GM18873 (cell line): Measurements from ENCODE around the gene FAM20C.
"Not testable (repeated sequence)": the region's sequence is repeated elsewhere in the genome, so short reads cannot be mapped to it uniquely, and the experiment has no call there.

Experiments used
- ATAC-seq: cut with Tn5 transposase; IDR thresholded peaks from one replicate; pipeline ENCODE4 v1.9.1; 2021; ENCODE audit warnings: mild to moderate bottlenecking, moderate library complexity, moderate number of reproducible peaks; ENCODE audit not compliant: unreplicated experiment, low FRiP score

The FAM20C gene

DNA sequence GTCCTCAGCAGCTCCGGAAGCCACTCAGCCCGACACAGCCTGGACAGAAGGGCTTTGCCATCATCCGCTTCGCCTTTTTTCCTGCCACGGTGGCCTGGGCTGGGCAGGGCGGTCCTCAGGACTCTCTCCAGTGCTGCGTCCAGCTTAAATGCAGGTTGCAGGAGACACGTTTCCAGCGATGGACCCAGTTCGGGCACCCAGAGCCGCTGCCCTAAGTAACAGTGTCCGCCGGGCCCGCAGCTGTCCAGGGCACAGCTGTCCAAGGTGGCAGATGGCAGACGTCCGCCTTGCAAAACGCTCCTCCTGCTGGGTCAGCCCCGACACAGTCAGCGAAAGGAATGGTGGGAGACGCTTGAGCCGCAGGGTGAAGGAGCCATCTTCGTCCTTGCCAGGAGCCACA is 60.6 kb downstream of the FAM20C start:
- ATAC-seq: no peak

DNA sequence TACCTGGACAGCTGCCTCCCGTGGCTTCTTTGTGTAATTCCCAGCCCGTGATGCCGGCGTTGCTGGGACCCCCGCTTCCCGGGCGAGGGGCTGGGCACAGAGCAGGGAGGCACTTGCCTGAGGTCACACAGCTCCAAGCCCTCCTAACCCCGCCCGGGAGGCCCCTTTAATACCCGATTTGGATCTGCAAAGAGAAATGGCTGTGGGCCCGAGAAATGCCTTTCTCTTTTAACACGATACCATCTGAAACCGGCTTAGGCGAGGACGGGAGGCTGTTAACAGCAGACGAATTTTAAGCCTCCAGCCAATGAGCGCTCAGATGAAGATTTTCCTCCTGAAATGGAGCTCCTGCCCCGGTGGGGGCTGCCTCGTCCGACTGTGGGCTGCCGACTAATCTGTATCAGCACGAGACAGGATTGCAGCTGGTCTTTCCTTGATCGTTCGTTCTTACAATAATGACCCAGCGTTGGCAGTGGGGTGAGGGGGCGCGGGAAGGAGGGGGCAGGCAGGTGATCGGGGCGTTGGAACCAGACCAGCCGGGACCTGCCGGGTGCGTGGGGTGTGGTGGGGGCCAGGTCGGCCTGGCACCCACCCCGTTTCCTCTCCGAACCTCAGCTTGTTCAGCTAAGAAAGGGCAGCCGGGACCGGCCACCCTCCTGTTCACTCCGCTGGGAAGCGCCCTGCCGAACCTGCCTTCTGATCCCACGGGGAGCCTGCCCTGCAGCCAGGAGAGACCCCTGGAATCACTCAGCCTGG is 61.4 kb downstream of the FAM20C start:
- no peak for ATAC-seq

DNA sequence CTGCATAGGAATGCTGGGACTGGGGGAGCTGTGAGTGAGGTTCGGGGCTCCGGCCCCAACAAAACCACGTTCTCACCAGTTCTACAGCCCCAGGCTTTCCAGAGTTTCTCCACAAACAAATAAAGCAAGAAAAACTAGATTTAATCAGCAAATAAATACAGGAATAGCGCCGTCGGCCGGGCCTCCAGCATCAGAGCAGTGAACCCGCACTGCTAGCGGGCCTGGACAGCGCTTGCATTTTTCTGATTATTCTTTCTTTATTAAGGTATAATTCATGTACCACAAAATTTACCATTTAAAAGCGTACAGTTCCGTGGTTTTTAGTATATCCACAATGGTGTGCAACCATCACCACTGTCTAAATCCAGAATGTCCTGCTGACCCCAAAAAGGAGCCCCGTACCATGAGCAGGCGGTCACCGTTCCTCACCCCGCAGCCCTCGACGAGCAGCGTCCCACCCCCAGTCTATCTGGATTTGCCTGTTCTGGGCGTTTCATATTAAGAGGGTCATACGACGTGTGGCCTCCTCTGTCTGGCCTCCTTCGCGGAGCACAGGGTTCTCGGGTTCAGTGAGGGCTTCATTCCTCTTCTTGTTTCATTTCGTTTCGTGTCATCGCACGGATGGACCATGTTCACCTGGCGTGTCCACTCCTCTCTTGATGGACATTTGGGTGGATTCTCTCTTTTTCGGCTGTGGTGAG is 62.1 kb downstream of the FAM20C start:
- no peak for ATAC-seq

DNA sequence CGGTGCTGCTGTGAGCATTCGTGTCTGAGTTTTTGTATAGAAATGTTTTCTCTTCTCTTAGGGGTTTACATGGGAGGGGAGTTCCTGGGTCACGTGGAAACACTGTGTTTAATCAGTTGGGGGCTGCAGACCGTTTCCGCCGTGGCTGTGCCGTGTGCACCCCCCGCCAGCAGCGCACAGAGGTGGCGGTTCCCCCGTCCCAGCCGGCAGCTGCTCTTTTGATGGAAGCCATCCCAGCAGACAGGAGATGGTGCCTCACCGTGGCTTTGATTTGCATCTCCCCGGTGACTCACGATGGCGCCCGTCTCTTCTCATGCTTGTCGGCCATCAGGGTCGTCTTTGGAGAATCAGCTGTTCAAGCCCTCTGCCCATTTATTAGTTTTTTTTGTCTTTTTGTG is 62.7 kb downstream of the FAM20C start:
- ATAC-seq: no peak

DNA sequence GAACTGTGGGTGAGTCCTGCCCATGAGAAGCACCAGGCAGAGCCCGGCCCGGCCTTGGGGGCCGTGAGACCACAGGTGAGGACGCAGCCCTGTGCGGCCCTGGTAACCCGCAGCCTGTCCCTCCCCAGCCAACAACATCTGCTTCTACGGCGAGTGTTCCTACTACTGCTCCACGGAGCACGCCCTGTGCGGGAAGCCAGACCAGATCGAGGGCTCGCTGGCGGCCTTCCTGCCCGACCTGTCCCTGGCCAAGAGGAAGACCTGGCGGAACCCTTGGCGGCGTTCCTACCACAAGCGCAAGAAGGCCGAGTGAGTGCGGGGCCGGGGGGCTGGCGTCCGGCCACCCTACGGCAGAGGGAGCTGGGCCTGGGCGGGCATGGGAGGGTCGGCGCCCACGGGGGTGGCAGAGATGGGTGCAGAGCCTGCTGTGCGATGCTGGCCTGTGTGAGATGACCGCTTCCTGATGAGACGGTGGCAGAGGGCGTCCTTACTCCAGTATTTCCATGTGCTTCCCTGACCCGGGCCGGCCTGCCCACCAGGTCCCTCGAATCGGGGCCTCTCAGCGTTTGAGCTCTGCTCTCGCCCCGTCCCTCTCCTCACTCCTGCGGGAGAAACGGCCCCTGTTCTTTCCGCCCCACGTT is 63.5 kb downstream of the FAM20C start:
- no peak for ATAC-seq

DNA sequence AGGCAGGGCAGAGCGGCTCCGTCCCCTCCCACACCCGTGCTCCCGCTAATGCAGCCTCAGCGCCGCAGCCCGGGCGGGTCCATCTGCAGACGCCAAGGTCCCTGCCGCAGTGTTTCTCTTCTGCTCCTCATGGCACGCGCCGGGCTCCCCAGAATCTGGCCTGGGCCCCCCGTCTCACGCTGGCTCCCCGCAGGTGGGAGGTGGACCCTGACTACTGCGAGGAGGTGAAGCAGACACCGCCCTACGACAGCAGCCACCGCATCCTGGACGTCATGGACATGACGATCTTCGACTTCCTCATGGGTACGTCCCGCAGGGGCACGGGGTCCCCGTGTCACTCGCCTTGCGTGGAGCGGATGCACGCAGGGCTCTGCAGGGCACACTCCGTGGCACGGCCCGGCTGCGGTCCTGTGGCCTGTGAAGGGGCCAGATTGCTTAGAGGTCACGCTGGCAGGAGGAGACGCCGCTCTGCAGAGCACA is 64.1 kb downstream of the FAM20C start:
- ATAC-seq: no peak

DNA sequence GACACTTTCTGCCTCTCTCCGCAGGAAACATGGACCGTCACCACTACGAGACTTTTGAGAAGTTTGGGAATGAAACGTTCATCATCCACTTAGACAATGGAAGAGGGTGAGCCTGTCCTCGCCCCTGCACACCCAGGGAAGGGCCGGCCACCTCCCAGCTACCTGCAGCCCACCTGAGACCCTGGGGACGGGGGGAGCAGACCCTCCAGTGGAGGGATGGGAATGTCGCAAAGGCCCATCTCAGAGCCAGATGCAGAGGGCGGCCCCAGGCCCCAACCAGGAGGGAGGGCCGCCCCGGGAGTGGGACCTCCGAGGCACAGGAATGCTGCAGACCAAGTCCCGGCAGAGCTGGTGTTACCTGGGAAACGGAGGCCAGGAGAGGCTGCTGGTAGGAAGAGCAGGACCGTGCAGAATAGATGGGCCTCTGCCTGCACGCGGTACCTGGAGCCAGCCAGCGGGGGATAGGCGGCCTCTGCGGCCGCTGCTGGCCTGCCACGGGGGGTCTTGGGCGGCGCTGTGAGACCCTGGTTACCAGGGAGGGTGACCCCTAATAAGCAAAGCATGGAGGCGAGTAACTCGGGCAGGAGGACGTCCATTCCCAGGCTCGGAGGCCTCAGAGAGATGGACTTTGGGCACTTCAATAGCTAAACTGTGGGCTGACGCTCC is 64.7 kb downstream of the FAM20C start:
- no peak for ATAC-seq

DNA sequence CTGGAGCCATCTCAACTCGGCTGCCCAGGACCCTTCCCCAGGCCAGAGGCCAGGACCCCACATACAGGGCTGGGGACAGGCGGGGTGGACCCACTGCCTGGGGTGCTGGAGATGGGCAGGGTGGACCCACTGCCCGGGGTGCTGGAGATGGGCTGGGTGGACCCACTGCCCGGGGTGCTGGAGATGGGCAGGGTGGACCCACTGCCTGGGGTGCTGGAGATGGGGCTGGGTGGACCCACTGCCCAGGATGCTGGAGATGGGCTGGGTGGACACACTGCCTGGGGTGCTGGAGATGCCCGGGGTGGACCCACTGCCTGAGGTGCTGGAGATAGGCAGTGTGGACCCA is 65.2 kb downstream of the FAM20C start:
- ATAC-seq: no peak

DNA sequence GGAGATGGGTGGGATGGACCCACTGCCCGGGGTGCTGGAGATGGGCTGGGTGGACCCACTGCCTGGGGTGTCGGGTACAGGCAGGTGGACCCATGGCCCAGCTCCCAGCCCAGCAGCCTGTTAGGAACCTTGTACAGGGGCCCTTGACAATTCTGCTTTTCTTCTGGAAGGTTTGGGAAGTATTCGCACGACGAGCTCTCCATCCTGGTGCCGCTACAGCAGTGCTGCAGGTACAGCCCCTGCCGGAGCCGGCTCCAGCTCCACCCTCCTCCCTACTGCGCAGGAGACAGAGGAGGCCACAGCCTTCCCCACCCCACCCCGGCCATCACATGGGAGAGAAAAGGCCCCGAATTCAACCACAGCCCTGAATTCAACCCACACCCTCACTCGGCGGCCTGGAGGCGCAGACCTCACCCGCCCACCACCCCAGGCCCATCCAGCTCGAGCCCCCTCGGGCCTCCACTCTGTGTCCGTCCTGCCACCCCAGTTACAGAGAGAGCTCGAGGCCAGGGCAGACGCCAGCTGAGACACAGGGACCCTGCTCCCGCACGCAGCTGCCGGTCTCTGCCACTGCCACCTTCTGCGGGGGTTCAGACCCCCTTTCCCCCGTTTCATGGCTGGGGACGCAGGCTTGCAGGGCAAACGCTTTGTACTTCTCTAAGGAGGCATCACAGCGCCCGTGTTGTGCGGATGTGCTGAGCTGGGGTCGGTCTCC is 66.3 kb downstream of the FAM20C start:
- no peak for ATAC-seq

DNA sequence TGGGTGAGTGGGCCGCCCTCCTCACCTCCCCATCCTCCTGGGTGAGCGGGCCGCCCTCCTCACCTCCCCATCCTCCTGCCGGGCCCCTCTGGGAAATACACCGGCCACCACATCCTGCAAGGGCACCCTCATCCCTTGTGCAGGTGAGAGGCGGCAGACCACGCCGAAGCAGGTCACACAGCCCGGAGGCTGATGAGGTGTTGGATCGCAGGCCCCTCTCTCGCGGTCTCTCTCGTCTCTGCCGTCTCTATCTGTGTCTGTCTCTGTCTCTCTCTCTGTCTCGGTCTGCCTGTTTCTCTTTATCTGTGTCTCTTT is 66.8 kb downstream of the FAM20C start:
- no peak for ATAC-seq

DNA sequence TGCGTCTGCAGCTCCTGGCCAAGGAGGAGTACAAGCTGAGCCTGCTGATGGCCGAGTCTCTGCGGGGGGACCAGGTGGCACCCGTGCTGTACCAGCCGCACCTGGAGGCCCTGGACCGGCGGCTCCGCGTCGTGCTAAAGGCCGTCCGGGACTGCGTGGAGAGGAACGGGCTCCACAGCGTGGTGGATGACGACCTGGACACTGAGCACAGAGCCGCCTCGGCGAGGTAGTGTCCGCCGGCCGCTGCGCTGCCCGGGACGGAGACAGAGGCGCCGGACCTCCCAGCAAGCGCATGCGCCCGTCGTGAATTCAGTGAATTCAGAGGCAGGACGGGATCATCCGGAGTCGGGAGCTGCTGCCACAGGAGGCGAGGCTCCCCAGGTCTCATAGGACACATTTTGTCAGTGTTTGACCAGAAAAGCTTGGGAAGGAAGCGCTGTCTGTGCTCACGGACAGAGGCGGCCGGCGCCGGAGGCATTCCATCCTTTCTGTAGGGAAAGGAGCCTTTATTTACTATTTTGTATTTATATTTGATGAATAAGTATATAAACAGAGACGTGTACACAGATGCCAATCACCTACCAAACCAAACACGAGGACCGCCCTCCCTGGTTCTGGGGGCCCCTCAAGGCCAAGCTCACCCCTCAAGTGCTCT is 67.5 kb downstream of the FAM20C start:
- no peak for ATAC-seq

DNA sequence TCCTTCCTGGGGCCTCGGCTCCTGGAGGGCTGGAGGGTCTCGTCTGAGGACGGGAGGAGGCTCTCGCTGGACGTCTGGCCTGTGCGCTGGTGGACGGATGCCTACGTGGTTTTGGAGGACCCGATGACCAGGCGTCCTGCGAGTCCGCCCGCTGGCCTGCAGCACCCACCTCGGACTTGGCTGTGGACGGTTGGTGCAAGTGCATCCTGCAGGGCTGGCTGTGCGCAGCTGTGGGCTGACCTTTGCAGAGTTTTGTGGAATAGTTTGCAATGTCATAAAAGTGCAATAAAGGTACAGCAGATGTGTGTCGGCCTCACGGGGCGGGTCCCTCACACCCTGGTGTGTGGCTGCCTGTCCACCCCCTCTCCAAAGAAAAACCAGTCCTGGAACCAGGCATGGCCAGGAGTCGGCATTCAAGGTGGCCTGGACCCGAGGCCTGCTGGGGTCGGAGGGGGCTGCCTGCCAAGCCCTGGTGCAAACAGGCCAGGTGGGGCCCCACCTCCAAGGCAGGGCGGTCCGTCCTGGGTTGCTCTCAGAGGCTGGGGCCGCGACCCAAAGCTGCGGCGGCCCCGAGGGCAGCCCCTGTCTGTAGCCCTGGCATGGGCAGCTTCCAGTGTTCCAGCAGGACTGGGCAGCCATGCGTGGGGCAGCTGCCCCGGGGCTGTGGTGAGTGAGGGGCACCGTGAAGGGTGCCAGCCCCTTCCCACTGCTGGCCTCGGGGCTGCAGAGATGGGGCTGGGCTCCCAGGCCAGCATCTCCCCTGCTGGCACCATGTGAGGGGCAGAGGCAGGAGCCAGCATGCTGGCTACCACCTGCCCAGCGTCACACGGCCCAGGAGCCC is 68.3 kb downstream of the FAM20C start:
- ATAC-seq: no peak

DNA sequence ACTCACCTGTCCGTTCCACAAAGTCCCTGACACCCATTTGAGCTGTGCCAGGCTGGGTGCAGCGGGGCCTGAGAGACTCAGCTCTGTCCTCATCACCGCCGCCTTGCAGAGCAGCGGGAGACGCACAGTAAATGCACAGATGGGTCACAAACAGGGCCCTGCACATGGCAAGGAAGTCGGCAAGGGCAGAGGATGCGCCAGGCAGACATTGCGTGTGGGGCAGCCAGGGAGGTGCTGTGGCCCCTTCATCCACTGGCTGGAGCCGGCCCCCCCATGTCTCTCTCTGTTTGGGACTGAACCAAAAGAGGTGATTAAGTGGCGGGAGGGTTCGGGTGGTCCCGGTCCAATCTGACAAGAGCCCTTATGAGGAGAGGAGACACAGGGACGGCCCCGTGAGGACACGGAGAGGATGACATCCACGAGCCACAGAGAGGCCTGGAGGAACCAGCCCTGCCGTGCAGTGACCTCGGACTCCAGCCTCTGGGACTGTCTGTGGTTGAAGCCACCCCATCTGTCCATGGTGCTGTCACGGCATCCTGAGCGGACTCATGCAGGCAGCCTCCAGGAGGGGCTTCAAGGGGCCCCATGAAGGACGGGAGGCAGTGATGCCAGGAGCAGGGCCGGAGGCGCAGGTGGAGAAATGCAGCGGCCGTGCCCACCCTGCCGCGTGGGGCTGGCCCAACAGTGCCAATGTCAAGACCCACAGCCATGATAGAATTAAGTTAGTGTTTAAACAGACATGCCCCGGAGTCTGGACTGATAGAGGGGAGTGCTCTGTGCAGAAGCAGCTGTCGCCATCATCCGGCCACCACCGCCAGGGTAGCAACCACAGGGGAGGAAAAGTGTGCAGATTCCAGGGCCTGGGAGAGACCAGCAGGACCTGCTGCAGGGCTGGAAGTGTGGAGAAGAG is 69.2 kb downstream of the FAM20C start:
- no peak for ATAC-seq

DNA sequence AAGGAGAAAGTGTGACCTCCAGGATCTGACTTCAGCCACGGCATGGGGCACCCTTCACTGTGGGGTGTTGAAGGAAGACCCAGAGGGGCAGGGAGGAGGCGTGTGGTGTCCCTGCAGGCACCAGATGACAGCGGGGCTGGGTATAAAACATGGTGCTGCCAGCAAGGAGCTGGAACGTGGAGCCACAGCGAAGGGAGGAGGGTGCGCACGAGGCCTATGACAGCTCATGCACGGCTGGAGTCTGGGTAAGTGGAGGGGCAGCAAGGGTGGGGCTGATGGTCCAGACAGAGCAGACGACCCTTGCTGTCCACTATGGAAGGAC is 69.8 kb downstream of the FAM20C start:
- ATAC-seq: no peak

DNA sequence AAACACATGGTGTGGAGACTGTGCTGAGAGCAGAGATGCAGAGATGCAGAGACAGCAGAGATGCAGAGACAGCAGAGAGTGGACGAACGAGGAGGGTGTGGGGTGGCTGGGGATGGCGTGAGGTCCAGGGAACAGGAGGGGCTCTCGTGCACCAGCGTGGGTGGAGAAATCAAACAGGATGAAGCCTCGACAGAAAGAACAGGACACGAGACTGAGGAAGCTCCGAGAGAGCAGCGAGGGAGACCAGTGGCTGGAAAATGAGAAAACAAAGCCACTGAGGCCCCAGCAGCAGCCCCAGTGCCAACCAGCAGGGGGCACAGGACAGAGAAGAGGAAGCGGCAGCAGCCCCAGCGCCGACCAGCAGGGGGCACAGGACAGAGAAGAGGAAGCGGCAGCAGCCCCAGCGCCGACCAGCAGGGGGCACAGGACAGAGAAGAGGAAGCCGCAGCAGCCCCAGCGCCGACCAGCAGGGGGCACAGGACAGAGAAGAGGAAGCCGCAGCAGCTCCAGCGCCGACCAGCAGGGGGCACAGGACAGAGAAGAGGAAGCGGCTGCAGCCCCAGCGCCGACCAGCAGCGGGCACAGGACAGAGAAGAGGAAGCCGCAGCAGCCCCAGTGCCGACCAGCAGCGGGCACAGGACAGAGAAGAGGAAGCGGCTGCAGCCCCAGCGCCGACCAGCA is 70.4 kb downstream of the FAM20C start:
- not testable (repeated sequence) for ATAC-seq

DNA sequence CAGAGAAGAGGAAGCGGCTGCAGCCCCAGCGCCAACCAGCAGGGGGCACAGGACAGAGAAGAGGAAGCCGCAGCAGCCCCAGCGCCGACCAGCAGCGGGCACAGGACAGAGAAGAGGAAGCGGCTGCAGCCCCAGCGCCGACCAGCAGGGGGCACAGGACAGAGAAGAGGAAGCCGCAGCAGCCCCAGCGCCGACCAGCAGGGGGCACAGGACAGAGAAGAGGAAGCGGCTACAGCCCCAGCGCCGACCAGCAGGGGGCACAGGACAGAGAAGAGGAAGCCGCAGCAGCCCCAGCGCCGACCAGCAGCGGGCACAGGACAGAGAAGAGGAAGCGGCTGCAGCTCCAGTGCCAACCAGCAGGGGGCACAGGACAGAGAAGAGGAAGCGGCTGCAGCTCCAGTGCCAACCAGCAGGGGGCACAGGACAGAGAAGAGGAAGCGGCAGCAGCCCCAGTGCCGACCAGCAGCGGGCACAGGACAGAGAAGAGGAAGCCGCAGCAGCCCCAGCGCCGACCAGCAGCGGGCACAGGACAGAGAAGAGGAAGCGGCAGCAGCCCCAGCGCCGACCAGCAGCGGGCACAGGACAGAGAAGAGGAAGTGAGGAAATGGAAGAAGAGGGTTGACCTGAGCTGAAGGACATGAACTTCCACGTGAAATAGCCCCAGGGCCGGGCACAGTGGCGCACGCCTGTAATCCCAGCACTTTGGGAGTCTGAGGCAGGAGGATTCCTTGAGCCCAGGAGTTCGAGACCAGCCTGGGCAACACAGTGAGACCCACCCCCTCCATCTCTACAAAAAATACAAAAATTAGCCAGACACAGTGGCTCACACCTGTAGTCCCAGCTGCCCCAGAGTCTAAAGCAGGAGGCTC is 71.3 kb downstream of the FAM20C start:
- not testable (repeated sequence) for ATAC-seq
